Upper lobe of left lung (tissue), 6 donors: ENCODE results near the gene EIF3B. TPM values are rescaled to one million over a fixed set of nuclear protein-coding genes. Genes with fewer than 3 reads are reported as not detected.

Experiments used
- ATAC-seq, 2 donors: fragments of 200-7000 bp; cut with Tn5 transposase; one replicate each; pipeline ENCODE4 v1.9.1; 2022; ENCODE audit warnings: mild to moderate bottlenecking in 2 of 2, moderate library complexity in 2 of 2; ENCODE audit not compliant: low FRiP score in 2 of 2
- DNase-seq, 2 donors: peaks; one replicate each; pipeline ENCODE4 v3.0.0-alpha.2; 2019 to 2020
- H3K27ac ChIP-seq, 4 donors: fragments of 200-600 bp; sonication (generic); one replicate each; pipeline ENCODE4 v1.5.1; 2016 to 2019
- H3K27me3 ChIP-seq, 4 donors: fragments of 200-600 bp; sonication (generic); one replicate each; pipeline ENCODE4 v1.5.1; 2017 to 2019
- H3K36me3 ChIP-seq, 4 donors: fragments of 200-600 bp; sonication (generic); one replicate each; pipeline ENCODE4 v1.5.1; 2016 to 2019
- H3K4me1 ChIP-seq, 4 donors: fragments of 200-600 bp; sonication (generic); one replicate each; pipeline ENCODE4 v1.5.1; 2018 to 2019
- H3K4me3 ChIP-seq, 4 donors: fragments of 200-600 bp; sonication (generic); one replicate each; pipeline ENCODE4 v1.5.1; 2017 to 2019; ENCODE audit warnings: mild to moderate bottlenecking in 2 of 4, moderate library complexity in 1 of 4
- H3K9me3 ChIP-seq, 4 donors: fragments of 200-600 bp; sonication (generic); one replicate each; pipeline ENCODE4 v1.5.1; 2018 to 2019
- EP300 ChIP-seq, 4 donors: sonication (generic); formaldehyde crosslinking; IDR thresholded peaks; one replicate each; pipeline ENCODE4 v1.5.1; 2017; ENCODE audit warnings: antibody characterized with exemption in 4 of 4, control low read depth in 2 of 4
- POLR2A ChIP-seq, 4 donors: fragments of 450-650 bp; IDR thresholded peaks; one replicate each; pipeline ENCODE4 v1.5.1; 2016 to 2017; ENCODE audit warnings: antibody characterized with exemption in 4 of 4, mild to moderate bottlenecking in 2 of 4
- POLR2AphosphoS5 ChIP-seq, 2 donors: sonication (generic); formaldehyde crosslinking; IDR thresholded peaks; one replicate each; pipeline ENCODE4 v1.5.1; 2017; ENCODE audit warnings: antibody characterized with exemption in 2 of 2
- WGBS, 2 donors: methylation state at CpG; one replicate each; pipeline ENCODE4 v1.1.5; 2017 to 2018; 5-methylcytosine and 5-hydroxymethylcytosine counted together
- total RNA-seq, 6 donors: library from RNA; depleted of rRNA in 4 of 6; stranded (reverse); fragments of >200 nt in 4 of 6; gene quantifications; one replicate each; pipeline versions ENCODE4 v1.1.0 to v1.2.1, GENCODE V29; 2016 to 2021
- TF ChIP-seq, protein P1 (sequence below), 6 experiments: fragments of 450-650 bp in 4 of 6; fragments of 200-600 bp in 2 of 6; sonication (generic) in 2 of 6; IDR thresholded peaks; one replicate each; pipeline ENCODE4 v1.5.1; 2016 to 2019; ENCODE audit warnings: antibody characterized with exemption in 6 of 6
- donor health status: DM: no; HTN: no; CAD: no; lungs with moderate emphysema.
- donor health status: DM: no; HTN: yes; CAD: no; lungs with severe emphysema.

The EIF3B gene
- total RNA-seq, 6 donors from 2014 or later = 110 to 129 (median 117) TPM

DNA sequence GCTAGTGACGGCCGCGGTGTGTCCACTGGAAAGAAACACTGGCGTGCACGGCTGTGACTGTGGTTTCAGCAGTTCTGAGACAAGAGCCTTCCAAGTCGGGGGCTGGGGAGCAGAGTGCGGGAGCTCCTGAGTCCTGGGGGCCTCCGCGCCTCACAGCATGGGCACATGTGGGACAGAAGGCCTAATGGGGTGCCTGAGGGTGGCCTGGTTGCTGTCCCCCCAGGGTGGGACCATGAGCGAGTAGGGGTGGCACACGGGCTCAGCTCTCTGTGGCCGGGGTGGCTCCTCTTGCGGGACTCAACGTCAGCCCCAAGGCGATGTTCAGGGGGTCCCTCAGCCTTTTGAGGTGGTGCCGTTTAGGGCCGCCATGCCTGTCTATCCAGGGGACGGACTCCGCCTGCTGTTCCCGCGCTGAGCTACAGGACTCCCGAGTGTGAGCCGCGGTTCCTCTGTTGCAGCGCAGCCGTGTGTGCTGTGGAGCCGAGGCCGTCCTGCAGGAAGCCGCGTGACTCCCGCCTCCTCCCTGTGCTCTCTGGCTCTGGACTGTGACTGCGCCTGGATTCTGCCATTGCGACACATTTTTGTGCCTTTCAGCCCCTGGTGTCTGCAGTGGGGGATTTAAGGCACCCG lies 25.3 kb downstream of the EIF3B start:
- DNase-seq (no peak), ATAC-seq (peak in 1 of 2 donors; percentile 11)
- peaks cover 36 to 78% (median 61%) of the 10 kb centered on the region in 4 donors for H3K36me3 ChIP-seq
- no peaks in the 10 kb centered on the region for H3K27me3 ChIP-seq
- no peaks in the 10 kb centered on the region for H3K4me1 ChIP-seq
- TF ChIP-seq EP300 (IDR thresholded peaks at IDR 0.05) (no peak), POLR2A (IDR thresholded peaks at IDR 0.05) (no peak), POLR2AphosphoS5 (IDR thresholded peaks at IDR 0.05) (no peak)
- TF ChIP-seq, protein P1, sequence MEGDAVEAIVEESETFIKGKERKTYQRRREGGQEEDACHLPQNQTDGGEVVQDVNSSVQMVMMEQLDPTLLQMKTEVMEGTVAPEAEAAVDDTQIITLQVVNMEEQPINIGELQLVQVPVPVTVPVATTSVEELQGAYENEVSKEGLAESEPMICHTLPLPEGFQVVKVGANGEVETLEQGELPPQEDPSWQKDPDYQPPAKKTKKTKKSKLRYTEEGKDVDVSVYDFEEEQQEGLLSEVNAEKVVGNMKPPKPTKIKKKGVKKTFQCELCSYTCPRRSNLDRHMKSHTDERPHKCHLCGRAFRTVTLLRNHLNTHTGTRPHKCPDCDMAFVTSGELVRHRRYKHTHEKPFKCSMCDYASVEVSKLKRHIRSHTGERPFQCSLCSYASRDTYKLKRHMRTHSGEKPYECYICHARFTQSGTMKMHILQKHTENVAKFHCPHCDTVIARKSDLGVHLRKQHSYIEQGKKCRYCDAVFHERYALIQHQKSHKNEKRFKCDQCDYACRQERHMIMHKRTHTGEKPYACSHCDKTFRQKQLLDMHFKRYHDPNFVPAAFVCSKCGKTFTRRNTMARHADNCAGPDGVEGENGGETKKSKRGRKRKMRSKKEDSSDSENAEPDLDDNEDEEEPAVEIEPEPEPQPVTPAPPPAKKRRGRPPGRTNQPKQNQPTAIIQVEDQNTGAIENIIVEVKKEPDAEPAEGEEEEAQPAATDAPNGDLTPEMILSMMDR (IDR thresholded peaks at IDR 0.05) = no peak
- no peaks in the 10 kb centered on the region for H3K9me3 ChIP-seq
- H3K4me3 ChIP-seq = no peak overlapping the region
- H3K27ac ChIP-seq = no peak overlapping the region
- 88 to 92% methylated on average over 13 to 32 of the region's 34 CpGs for WGBS, 2 donors

DNA sequence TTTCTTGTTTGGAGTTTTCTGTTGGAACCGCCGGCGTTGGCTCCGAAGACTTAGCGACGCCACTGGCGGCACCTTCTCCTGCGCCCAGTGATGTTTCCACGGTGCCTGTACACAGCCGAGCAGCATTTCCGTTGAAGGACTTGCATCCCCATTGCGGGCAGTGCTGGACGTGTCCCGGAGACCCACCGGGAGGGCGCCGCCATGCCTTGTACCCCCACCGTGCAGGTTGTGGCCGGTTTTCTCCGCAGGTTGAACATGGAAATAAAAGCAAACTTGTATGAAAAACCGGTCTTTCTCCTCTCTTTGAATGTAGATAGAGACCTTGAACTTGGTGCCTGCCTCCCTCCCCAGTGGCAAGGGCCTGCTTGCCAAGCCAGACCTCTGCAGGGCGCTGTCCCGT lies 25.8 kb downstream of the EIF3B start:
- H3K27ac ChIP-seq = no peak overlapping the region
- 97% methylated on average over 22 to 23 of the region's 23 CpGs for WGBS, 2 donors
- no peaks in the 10 kb centered on the region for H3K27me3 ChIP-seq
- DNase-seq (peak in 1 of 2 donors; percentile 72), ATAC-seq (no peak)
- peaks cover 31 to 73% (median 55%) of the 10 kb centered on the region in 4 donors for H3K36me3 ChIP-seq
- no peak for TF ChIP-seq POLR2AphosphoS5 (IDR thresholded peaks at IDR 0.05)
- H3K4me3 ChIP-seq = no peak overlapping the region
- no peaks in the 10 kb centered on the region for H3K4me1 ChIP-seq
- H3K9me3 ChIP-seq = no peaks in the 10 kb centered on the region

DNA sequence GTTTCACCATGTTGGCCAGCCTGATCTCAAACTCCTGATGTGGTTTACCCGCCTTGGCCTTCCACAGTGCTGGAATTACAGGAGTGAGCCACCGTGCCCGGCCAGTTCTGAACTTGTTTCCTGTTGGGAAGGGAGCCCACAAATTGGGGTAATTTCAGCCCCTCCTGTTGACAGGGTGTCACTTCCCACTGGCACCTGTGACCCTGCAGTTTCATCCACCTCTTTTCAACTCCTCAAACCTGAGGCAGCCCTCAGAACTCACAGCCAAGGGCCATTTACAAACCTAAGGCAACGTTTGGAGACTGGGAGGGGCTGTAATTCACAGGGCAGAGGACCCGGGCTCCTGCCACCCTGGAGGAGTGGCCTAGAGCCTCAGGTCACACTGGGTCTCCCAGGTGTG lies 26.6 kb downstream of the EIF3B start:
- WGBS, 2 donors = 37 to 42% methylated on average over 5 of the region's 5 CpGs
- H3K36me3 ChIP-seq = peaks cover 25 to 65% (median 48%) of the 10 kb centered on the region in 4 donors
- no peaks in the 10 kb centered on the region for H3K27me3 ChIP-seq
- H3K4me1 ChIP-seq = no peaks in the 10 kb centered on the region
- TF ChIP-seq POLR2AphosphoS5 (IDR thresholded peaks at IDR 0.05) (no peak), POLR2A (IDR thresholded peaks at IDR 0.05) (no peak), EP300 (IDR thresholded peaks at IDR 0.05) (no peak)
- TF ChIP-seq, protein P1 (IDR thresholded peaks at IDR 0.05) = no peak
- H3K9me3 ChIP-seq = no peaks in the 10 kb centered on the region
- no peak for DNase-seq
- ATAC-seq = no peak
- H3K4me3 ChIP-seq = no peak overlapping the region
- no peak overlapping the region for H3K27ac ChIP-seq

- H3K4me3 ChIP-seq = no peak overlapping the region
- no peaks in the 10 kb centered on the region for H3K9me3 ChIP-seq
- H3K27ac ChIP-seq = no peak overlapping the region
- peaks cover 18 to 58% (median 40%) of the 10 kb centered on the region in 4 donors for H3K36me3 ChIP-seq
- DNase-seq (no peak), ATAC-seq (no peak)
- 93% methylated on average over 21 of the region's 21 CpGs for WGBS, 2 donors
- H3K4me1 ChIP-seq = no peaks in the 10 kb centered on the region
- H3K27me3 ChIP-seq = no peaks in the 10 kb centered on the region
- TF ChIP-seq, protein P1 (IDR thresholded peaks at IDR 0.05) = no peak
- TF ChIP-seq EP300 (IDR thresholded peaks at IDR 0.05) = no peak
These were observed 27.4 kb downstream of the EIF3B start for GRCh38 chr7:2381881-2382509.

- Histone ChIP-seq H3K27ac (no peak overlapping the region), H3K4me1 (peaks cover 0 to 11% (median 3%) of the 10 kb centered on the region in 4 donors), H3K9me3 (no peaks in the 10 kb centered on the region), H3K4me3 (no peak overlapping the region), H3K36me3 (peaks cover 18 to 43% (median 34%) of the 10 kb centered on the region in 4 donors), H3K27me3 (no peaks in the 10 kb centered on the region)
- DNase-seq (peak in 1 of 2 donors; percentile 76), ATAC-seq (no peak)
- WGBS, 2 donors = 92 to 94% methylated on average over 22 to 23 of the region's 29 CpGs
- TF ChIP-seq POLR2AphosphoS5 (IDR thresholded peaks at IDR 0.05) = no peak
- TF ChIP-seq, protein P1 (IDR thresholded peaks at IDR 0.05) = no peak
- TF ChIP-seq EP300 (IDR thresholded peaks at IDR 0.05) = no peak
- TF ChIP-seq POLR2A (IDR thresholded peaks at IDR 0.05) = no peak
These were observed 29.1 kb downstream of the EIF3B start for GRCh38 chr7:2383543-2384274.
